GM12875 (cell line): ENCODE measurements around the gene MAN2A2.

Source experiments
- H3K4me3 ChIP-seq: one replicate; pipeline ENCODE4 v1.5.1; 2011; ENCODE audit warnings: low read depth, low read length, control low read depth
- TF ChIP-seq, protein P1 (sequence below): IDR thresholded peaks from 2 replicates; pipeline ENCODE4 v1.5.1; 2011; ENCODE audit warnings: low read depth, mild to moderate bottlenecking, control low read depth, inconsistent platforms, low read length, moderate library complexity, borderline replicate concordance; ENCODE audit not compliant: insufficient read depth

Gene MAN2A2

DNA sequence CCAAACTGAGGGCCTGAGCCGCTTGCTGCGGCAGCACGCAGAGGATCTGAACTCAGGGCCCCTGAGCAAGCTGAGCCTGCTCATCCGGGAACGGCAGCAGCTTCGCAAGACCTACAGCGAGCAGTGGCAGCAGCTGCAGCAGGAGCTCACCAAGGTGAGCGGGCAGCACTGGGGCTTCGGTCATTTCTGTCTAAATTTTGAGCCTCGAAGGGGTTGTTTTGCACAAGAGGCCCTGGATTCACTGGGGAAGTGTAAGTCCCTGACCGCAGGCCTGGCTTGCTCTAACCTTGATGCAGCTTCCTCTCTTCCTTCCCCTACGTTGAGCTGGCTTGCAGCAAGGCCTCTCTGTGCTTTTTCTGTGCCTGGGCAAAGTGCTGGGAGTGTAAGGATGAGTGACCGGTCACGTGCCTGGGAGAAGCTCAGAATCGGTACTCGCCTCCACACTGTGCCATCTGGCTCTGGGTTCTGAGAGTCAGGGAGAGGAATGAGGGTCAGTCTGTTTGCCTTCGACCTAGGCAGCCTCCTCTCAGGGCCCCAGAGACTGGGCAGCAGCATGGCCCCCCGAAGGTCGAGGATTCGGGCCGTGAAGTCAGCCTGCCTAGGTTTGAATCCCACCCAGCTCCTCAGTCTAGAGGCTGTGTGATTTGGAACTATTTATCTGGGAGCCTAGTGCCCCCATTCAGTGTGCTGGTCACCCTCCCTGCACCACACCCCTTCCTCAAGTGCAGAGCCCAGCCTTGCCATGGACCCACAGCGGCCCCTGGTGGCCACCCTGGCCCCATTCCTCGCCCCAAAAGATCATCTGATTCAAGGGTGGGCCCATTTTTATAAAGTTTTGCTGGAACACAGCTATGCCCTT is 17.4 kb upstream of the MAN2A2 start:
- peak overlapping the region; percentile 76 for H3K4me3 ChIP-seq
- TF ChIP-seq, protein P1, sequence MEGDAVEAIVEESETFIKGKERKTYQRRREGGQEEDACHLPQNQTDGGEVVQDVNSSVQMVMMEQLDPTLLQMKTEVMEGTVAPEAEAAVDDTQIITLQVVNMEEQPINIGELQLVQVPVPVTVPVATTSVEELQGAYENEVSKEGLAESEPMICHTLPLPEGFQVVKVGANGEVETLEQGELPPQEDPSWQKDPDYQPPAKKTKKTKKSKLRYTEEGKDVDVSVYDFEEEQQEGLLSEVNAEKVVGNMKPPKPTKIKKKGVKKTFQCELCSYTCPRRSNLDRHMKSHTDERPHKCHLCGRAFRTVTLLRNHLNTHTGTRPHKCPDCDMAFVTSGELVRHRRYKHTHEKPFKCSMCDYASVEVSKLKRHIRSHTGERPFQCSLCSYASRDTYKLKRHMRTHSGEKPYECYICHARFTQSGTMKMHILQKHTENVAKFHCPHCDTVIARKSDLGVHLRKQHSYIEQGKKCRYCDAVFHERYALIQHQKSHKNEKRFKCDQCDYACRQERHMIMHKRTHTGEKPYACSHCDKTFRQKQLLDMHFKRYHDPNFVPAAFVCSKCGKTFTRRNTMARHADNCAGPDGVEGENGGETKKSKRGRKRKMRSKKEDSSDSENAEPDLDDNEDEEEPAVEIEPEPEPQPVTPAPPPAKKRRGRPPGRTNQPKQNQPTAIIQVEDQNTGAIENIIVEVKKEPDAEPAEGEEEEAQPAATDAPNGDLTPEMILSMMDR: peak; percentile 97

GRCh38 chr15:90886291-90886614 is 16.8 kb upstream of the MAN2A2 start:
- no peak overlapping the region for H3K4me3 ChIP-seq
- TF ChIP-seq, protein P1: no peak

GRCh38 chr15:90887037-90887481 is 16.0 kb upstream of the MAN2A2 start:
- TF ChIP-seq, protein P1: no peak
- no peak overlapping the region for H3K4me3 ChIP-seq

- no peak overlapping the region for H3K4me3 ChIP-seq
- TF ChIP-seq, protein P1: no peak
Measured at GRCh38 chr15:90889313-90889730, 13.8 kb upstream of the MAN2A2 start.

GRCh38 chr15:90889736-90890456 is 13.2 kb upstream of the MAN2A2 start:
- TF ChIP-seq, protein P1: no peak
- no peak overlapping the region for H3K4me3 ChIP-seq

GRCh38 chr15:90890839-90891238 is 12.3 kb upstream of the MAN2A2 start:
- TF ChIP-seq, protein P1: no peak

More at GRCh38 chr15:90890839-90891238, 12.3 kb upstream of the MAN2A2 start:
- no peak overlapping the region for H3K4me3 ChIP-seq
